Measurements from ENCODE around the gene IMPDH2.

- TF ChIP-seq CTCF (IDR thresholded peaks at IDR 0.05; ENCODE audit: low read depth, low read length, poor library complexity, severe bottlenecking) (no peak), EZH2phosphoT487 (IDR thresholded peaks at IDR 0.05; ENCODE audit: borderline replicate concordance, low read length) (no peak)
These were observed 5.5 kb upstream of the IMPDH2 start for GRCh38 chr3:49034650-49035049.
